Bronchial epithelial cell (primary cell): ENCODE measurements around the gene POLD1. TPM values are rescaled to one million over a fixed set of nuclear protein-coding genes. Genes with fewer than 3 reads are reported as not detected.

Experiments used
- DNase-seq: peaks from one replicate; pipeline ENCODE4 v3.0.0-alpha.2; 2010; ENCODE audit warnings: low read depth
- FAIRE-seq: peaks from 2 replicates; lab custom pipeline; 2011; peaks lifted over from hg19 to GRCh38; lab: Jason Lieb, UNC
- H3K27me3 ChIP-seq: 2 replicates; pipeline ENCODE4 v1.5.1; 2011; ENCODE audit warnings: low read length; ENCODE audit not compliant: control insufficient read depth, insufficient read depth
- H3K36me3 ChIP-seq: 2 replicates; pipeline ENCODE4 v1.5.1; 2011; ENCODE audit warnings: low read length; ENCODE audit not compliant: control insufficient read depth, insufficient read depth
- H3K4me3 ChIP-seq: 2 replicates; pipeline ENCODE4 v1.5.1; 2011; ENCODE audit warnings: mild to moderate bottlenecking, low read depth, low read length, control low read depth
- CTCF ChIP-seq: IDR thresholded peaks from 2 replicates; pipeline ENCODE4 v1.5.1; 2011; ENCODE audit warnings: mild to moderate bottlenecking, moderate library complexity, low read length, control low read depth, inconsistent platforms; ENCODE audit not compliant: insufficient read depth, severe bottlenecking
- total RNA-seq: library from RNA; depleted of rRNA; stranded (reverse); fragments of >200 nt; gene quantifications from 2 replicates; pipeline ENCODE4 v1.2.1, GENCODE V29; 2014

The POLD1 gene
- total RNA-seq, 1 donor from 2014 or later: 28.4 TPM

GRCh38 chr19:50466706-50467039 is 82.5 kb downstream of the POLD1 start:
- Histone ChIP-seq H3K4me3 (no peak overlapping the region), H3K36me3 (no peaks in the 10 kb centered on the region), H3K27me3 (no peaks in the 10 kb centered on the region)
- no peak for FAIRE-seq
- no peak for TF ChIP-seq CTCF
- no peak for DNase-seq

DNA sequence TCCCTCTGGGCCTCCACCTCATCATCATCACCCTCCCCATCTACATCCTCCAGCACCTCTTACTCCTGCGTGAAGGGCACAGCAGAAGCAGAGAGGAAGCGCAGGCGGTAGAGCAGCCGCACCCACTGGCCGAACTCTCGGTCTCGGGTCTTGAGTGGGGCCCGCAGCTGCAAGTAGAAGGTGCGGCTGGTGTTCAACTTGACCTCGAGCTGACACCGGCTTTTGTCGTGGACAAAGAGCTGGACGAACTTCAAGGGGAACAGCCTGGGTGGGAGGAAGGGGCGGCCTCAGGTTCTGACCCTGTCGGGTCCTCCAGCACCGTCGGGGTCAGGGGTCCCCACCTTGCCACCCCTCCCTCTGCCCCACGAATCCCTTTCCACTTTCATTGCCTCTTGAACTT is 83.4 kb downstream of the POLD1 start:
- Histone ChIP-seq H3K27me3 (no peaks in the 10 kb centered on the region), H3K4me3 (no peak overlapping the region), H3K36me3 (no peaks in the 10 kb centered on the region)
- no peak for DNase-seq
- FAIRE-seq: no peak
- TF ChIP-seq CTCF: no peak

Other genes with a start within 250 kb of the POLD1 start
- not detected in 2 replicates for gene IZUMO2, start 221.1 kb upstream of the POLD1 start, total RNA-seq
- gene MYH14, start 180.7 kb upstream of the POLD1 start, total RNA-seq: 6.8 and 44.4 TPM in 2 replicates
- gene KCNC3, start 55.0 kb upstream of the POLD1 start, total RNA-seq: 0.13 TPM in 1 of 2 replicates, not detected in the other
- 0.26 TPM in 2 replicates for gene NAPSA, start 18.7 kb upstream of the POLD1 start, total RNA-seq
- gene NR1H2, start 7.9 kb upstream of the POLD1 start, total RNA-seq: 44.2 and 71.9 TPM in 2 replicates
- gene SPIB, start 34.6 kb downstream of the POLD1 start, total RNA-seq: not detected in 2 replicates
- not detected in 2 replicates for gene MYBPC2, start 48.5 kb downstream of the POLD1 start, total RNA-seq
- gene EMC10, start 92.2 kb downstream of the POLD1 start, total RNA-seq: 24.7 and 37.1 TPM in 2 replicates
- 0.51 and 0.79 TPM in 2 replicates for gene GARIN5A, start 92.5 kb downstream of the POLD1 start, total RNA-seq
- 10.5 and 29.3 TPM in 2 replicates for gene JOSD2, start 126.8 kb downstream of the POLD1 start, total RNA-seq
- gene ASPDH, start 129.6 kb downstream of the POLD1 start, total RNA-seq: not detected in 2 replicates
- not detected in 2 replicates for gene LRRC4B, start 184.1 kb downstream of the POLD1 start, total RNA-seq